HG03354 (cell line): Measurements from ENCODE around the gene ZNF283.
A peak's percentile ranks its signal among the peaks of the same experiment; 100 is the strongest.

Experiments
- ATAC-seq: cut with Tn5 transposase; IDR thresholded peaks from one replicate; pipeline ENCODE4 v1.9.1; 2021; ENCODE audit warnings: mild to moderate bottlenecking; ENCODE audit not compliant: unreplicated experiment, poor library complexity, severe bottlenecking

The ZNF283 gene

DNA sequence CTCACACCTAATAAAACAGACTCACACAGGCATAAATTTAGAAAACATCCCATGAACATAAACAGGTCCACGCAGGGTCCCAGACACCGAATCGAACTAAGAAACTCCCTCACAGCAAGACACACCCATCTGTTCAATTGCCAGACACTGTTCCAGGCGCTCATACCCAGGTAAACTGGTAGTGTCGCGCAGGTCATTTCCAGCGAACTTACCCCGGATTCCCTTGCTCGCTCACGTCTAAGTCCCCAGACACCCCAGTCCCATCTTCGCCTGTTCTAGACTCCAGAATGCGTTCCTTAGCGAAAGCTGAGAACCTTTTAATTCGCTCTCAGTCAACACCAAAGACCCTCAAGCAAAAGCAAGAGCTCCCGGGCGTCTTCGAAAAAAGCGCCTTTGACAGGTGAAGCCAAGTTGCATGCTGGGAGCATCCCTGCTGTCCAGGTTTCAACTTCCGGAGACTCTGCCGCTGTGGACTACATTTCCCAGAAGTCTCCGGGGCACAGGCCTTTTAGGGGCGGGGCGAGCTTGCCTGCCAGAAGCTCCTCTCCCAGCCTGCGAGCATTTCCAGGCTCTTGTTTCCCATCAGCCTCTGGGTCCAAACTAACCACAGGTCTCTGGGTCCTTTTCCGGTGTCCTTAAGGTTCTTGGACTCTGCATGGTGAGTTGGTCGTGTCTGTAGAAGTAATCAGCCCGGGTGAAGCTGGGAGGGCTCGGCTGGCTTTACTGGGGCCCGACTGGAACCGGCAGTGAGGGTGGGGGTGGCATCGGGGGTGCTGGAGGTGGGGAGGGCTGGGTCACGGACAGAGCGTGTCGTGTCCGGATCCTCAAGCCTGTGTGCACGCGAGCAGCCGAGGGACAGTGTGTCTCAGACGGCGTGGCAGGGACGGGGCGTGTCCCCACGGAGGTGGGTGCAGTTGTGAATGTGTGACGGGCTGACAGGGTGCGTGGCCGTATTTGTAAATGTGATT lies at the start of gene ZNF283:
TSS of gene ZNF283 (plus strand) at position 535 of the 968 bp plus-strand sequence. CDS start 6,184 bp downstream, outside the sequence.
- ATAC-seq = peak; percentile 92

DNA sequence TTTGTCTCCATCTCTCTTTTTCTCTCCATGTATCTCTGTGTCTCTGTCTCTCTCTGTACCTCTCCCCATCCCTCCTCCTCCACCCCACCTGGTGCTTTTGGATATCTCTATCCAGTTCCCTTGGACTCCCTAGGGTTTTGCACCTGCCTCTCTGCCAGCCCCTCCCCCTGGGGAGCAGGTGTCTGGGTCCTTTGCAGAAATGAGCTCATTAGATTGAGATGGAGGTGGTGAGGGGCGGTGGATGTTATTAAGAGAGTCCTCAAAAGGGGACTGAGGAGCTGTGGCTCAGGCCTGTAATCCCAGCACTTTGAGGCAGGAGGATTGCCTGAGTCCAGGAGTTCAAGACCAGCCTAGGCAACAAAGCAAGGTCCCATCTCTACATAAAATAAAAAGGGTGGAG lies 48.5 kb upstream of the ZNF283 start:
- ATAC-seq = no peak

DNA sequence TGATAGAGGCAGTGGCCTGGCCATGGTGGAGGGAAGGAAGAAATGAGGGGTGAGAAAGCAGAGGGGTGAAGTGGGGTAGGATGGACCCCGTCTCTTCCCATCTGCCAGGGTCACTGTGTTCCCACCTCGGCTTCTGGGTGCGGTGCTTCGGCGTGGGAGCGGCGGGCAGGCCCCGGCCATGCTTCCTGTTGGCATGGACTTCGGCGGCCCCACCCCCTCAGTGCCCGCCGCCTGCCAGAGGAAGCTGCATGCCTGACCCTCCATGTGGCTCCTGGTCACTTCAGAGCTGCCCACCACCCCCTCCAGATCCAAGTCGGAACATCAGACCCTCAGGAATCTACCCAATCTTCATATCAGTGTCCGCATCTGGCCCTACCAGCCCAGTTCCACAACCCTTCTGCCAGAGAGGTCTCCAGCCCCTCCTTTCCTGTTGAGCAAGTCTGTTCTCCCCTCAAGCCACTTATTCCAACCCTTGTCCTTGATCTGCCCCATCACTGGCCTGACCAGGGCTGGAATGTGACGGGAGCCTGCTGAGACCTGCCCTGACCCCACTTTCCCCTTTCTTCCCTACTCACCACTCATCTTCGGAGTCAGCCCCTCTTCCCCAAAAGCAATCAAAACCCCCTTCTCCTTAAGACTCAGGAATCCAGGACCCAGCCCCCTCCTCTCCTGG lies 47.8 kb upstream of the ZNF283 start:
- ATAC-seq = no peak

DNA sequence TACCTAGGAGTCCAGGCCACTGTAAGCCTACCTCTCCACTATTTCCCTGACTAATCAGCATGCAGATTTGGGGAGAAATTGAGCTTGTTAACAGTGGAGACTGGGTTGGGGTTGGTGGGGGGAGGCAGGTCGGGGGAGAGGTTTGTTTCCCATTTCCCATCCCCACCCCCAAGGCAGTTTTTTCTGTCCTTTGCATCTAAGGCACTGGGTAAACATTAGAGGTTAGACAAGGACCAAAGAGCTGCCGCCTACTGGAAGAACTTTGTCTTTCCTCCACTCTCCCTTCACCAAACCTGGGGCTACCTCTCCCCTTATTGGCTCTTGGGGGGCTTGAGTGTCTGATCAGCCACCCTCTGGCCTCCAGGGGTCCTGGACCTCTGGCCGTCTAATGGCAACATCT lies 47.3 kb upstream of the ZNF283 start:
- ATAC-seq = no peak

DNA sequence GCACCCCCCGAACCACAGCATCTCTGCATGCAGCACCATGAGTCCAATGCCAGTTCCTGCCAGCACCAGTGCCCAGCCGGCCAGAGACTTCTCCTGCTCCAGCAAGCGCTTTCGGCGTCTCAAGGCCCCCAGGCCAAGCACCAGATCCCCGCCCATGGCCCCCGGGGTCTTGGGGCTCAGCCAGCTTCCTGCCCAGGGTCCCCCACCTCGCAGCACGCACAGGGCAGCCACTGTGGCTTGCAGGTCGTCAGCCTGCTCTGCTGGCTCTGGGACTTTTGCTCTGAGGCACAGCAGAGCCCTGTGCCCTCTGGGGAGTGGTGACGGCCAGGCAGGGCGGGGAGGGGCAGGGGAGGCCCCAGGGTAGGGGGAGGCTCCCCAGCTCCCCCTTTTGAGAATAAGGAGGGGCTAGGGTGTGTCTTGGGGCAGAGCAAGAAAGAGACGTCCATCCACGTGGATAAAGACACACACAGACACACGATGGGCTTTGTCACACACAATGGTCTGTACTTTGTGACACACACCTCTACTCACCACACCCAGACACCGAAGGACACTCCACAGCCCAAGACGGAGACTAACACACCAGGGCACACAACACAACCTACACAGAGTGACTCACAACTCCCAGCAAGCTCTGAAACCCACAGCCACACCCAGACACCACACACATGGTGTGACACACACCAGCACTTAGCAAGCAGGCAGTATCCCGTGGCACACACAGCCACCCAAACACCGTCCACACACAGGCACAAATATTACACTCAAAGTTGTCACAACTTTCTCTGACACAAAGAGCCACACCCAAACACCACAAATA lies 46.2 kb upstream of the ZNF283 start, which contains the start of gene KCNN4:
TSS of gene KCNN4 (minus strand) at position 268 of the 820 bp plus-strand sequence. CDS start at position 156, 112 bp downstream.
- peak; percentile 36 for ATAC-seq

DNA sequence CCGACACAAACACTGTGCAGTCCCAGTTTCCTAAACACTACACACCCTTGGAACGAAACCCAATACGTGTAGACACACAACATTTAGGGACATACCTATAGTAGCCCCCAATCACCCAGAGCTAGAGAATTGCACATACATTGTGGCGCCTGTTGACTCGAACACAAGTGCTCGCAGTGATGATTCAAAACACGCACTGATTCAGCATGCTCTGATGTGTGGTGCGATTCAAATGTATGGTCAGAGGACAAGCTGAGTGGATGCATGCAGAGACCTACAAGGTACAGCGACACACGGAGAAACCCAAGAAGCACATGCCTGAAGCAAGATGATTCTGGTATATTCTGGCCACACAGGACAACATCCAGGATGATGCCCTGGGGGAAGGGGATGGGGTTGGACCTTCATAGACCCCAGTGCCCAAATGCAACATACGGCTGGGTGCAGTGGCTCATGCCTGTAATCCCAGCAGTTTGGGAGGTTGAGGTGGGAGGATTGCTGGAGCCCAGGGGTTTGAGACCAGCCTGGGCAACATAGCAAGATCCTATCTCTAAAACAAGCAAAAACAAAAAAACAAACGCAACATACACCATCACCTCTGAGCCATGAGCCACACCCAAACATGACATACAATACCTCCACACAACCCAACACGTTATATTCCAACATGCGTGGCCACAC lies 45.4 kb upstream of the ZNF283 start:
- no peak for ATAC-seq

DNA sequence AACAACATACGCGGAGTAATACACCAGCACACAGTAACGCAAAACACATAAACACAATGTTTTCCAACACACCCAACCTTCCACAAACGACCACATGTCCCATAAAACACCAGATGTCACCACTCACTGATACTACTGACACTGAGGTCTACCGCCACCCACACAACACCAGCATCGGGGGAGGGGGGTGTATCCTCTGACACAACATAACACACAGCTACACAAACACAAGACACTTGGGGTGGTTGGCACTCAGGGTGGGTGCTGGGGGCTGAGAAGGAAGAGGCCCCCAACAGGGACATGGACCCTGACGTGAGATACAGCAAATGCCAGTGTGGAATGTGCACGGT lies 44.8 kb upstream of the ZNF283 start:
- ATAC-seq = no peak

DNA sequence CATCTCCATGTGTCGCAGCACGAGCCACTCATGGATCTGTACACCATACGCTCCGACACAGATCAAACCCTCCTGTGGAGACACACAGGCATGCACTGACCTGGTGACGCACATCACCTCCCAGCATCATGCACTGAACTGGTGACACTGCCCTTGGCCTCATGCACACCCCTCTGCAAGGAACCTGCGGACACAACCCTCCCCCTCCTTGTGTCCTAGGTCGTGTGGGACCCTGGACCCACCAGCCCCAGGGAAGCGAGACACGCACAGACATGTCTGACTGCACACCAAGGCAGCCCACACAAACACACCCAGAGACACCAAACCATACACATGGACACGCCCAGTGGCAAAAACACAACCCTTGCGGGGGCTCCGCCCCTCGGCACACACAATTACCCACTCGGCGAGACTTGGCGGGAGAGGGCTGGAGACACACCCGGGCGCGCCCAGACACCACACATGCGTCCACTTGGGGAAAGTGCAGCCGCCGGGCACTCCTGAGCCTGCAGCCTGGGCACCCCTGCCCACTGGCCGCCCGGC lies 44.4 kb upstream of the ZNF283 start:
- ATAC-seq = no peak

DNA sequence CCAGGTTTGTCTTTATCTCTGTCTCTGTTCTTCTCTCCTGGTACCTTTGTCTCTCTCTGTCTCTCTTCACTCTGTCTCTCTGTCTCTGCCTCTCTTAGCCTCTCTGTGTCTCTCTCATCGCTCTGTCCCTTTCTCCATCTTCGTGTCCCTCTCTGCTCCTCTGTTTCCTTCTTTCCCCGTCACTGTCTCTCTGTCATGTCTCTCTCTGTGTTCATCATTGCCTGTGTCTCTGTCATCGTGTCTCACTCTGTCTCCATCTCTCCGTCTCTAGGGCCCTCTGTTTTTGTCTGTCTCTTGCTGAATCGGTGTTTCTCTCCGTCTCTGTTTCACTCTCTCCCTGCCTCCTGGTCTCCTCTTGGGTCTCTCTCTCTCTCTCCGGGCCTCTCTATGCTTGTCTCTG lies 43.5 kb upstream of the ZNF283 start:
- ATAC-seq = no peak

DNA sequence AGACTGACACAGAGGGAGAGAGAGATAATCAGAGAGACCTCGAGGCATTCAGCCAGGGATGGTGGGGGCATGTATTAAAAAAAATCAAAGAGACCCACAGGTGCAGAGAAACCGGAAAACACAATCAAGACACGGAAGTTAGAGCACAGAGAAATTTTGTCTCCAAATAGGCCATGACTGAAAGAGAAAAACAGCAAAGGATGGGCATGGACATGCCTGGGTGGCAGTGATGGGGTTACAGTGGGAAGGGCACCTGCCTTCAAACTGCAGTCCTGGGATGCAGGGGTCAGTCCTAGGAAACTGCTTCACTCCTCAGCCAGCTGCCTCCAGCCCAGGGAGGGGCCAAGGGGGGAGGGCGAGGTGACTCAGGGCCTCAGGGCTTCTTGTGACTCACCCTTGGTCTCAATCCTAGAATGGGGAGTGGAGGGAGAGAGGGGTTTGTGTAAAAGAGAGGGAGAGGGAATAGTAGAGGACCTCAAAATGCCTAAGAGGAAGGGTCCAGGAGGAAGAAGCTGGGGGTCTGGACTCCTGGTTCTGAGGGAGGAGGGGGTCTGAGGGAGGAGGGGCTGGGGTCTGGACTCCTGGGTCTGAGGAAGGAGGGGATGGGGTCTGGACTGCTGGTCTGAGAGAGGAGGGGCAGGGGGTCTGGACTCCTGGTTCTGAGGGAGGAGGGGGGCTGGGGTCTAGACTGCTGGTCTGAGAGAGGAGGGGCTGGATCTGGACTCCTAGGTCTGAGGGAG lies 42.7 kb upstream of the ZNF283 start:
- no peak for ATAC-seq

DNA sequence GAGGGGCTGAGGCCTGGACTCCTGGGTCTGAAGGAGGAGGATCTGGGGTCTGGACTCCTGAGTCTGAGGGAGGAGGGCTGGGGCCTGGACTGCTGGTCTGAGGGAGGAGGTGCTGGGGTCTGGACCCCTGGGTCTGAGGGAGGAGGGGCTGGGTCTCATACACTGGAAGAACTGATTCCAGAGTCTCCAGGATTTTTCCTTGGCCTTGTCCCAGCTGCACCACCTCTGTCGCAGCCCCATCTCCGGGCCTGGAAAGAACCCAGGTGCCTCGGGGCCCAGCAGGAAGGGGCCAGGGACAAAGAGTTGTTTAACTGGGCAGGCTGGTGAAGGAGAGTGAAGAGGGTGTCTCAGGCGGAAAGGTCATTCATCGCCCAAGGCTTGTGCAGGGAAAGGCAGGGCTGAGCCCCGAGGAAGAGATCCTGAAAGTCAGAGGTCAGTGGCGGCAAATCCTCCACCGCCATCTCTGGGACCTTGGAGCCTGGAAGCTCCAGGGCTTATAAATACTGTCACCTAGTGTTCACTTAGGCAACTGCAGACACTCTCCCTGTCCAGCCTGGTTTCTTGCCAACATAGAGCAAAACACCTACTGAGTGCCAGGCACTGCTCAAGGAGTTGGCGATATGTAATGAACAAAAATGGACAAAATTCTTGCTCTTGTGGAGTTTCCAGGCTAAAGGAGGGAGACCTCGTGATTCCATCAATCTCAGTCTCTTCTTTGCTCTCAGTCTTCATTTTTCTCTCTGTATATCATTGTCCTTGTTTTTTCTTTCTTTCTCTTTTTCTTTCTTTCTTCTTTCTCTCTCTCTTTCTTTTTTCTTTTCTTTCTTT lies 41.9 kb upstream of the ZNF283 start:
- ATAC-seq = peak; percentile 46

DNA sequence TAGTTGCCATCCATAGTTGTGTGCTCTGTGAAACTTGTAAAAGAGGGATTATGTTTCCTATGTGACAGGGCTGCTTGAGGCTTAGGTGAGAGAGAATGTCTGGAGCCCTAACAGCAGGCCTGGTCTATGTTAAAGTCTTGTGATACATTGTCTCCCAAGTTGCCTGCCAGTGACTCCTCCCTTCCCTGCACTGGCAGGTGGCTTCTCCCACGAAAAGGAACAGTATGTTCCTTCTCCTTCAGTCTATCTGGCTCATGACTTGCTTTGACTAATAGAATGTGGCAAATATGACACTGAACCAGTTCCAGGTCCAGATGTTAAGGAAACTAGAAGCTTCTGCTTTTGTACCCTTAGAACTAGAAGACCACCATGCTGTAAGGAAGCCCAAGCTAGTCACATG lies 40.5 kb upstream of the ZNF283 start:
- ATAC-seq = no peak

DNA sequence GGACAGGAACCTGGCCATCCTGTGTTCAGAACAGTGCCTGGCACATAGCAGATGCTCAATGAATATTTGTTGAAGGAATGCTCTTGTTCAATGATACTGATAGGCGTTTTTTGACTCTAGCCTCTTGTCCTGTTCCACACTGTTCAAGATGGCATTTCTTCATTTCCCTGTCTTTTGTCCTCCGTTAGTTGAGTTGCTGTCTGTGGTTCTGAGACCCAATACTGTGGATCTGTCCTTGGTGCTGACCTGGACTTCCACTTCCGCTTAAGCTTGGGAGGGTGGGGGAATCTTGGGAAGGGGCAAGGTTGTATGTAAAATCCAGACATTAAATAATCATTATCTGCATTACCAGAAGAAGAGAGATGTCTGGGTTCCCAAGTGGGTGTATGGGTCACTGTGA lies 38.1 kb upstream of the ZNF283 start:
- no peak for ATAC-seq

DNA sequence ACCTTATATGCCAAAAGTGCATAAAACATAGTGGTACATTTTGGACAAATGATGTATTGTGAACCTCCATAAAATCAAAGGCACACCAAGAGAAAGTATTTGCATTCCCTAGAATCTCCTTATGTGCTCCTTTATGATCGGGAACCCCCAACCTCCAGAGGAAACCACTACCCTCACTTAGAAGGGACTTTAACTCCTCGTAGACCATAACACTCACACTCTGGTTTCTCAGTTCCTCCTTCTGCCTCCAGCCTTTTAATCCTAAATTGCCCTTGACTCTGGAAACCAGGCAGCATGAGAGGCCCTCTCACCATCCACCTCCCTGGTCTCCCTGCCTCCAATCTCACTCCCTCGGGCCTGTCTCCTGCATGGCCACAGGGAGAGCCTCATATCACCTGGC lies 36.5 kb upstream of the ZNF283 start:
- no peak for ATAC-seq

DNA sequence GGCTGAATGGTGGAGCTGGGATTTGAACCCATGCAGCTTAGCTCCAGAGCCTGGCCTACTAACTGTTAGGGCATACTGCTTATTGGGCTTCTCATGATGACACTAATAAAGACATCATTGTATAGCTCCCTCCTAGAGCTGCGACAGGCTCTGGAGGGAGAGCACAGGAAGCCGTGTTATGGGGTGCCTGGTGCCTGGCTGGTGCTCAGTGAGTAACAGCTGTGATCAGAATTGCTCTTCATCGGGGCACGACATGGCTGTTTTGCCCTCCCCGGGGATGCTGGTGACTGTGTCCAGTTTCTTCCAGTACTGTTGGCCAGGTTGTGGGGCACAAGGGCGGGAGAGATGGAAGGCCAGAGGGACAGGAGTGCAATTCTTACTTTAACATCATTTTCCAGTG lies 30.0 kb upstream of the ZNF283 start:
- ATAC-seq = no peak

DNA sequence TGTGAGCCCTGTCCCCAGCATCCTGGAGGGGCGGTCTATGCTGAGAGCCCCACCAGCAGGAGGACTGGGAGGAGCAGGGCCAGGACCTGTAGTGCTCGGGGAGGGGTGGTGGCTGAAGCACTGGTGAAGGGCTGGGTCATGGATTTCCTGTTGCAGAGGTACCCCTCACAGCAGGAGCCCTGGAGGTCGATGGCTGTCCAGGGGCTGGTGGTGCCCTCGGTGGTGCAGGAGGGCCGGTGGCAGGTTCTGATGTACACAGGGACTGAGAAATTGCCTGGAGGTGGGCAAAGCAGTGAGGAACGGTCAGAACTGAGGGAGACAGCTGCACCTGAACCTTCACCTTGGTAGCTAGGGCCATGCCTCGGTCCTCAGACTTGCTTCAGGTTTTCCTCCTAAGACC lies 29.6 kb upstream of the ZNF283 start:
- no peak for ATAC-seq

DNA sequence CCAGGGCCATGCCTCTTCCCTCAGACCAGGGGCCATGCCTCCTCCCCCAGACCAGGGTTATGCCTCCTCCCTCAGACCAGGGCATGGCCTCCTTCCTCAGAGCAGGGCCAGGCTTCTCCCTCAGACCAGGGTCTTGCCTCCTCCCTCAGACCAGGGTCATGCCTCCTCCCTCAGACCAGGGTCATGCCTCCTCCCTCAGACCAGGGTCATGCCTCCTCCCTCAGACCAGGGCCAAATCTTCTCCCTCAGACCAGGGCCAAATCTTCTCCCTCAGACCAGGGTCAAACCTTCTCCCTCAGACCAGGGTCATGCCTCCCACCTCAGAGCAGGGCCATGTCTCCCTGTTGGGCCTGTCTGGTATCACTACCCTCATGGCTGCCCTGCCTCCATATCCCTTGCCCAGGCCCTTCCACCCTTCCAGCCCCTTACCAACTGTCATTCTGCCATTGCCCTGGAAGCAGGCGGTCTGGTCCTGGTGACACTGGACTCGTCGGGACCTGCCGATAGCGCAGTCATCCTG lies 29.0 kb upstream of the ZNF283 start:
- ATAC-seq = no peak
